SU-DHL-6 (cell line): ENCODE data around the gene PPP1CA.

Source experiments
- H2AFZ ChIP-seq: fragments of 200-600 bp; sonication (generic); 2 replicates; pipeline ENCODE4 v1.6.1; 2014; ENCODE audit warnings: low read depth, mild to moderate bottlenecking, moderate library complexity, mixed read lengths, antibody characterized with exemption, low read length; ENCODE audit not compliant: severe bottlenecking
- H3F3A ChIP-seq: fragments of 200-600 bp; shearing (Covaris generic); 2 replicates; pipeline ENCODE4 v1.6.0; 2016; ENCODE audit warnings: antibody characterized with exemption, mild to moderate bottlenecking; ENCODE audit not compliant: insufficient read depth
- H3K27ac ChIP-seq: fragments of 200-600 bp; sonication (generic); 2 replicates; pipeline ENCODE4 v1.5.1; 2016; ENCODE audit warnings: low read depth, mild to moderate bottlenecking, low read length, moderate library complexity, mixed read lengths
- H3K27me3 ChIP-seq: fragments of 200-600 bp; sonication (generic), shearing (Covaris generic); 2 replicates; pipeline ENCODE4 v1.6.0; 2014; ENCODE audit warnings: mild to moderate bottlenecking, low read length
- H3K36me3 ChIP-seq: fragments of 200-600 bp; sonication (generic); 2 replicates; pipeline ENCODE4 v1.6.1; 2014; ENCODE audit warnings: mild to moderate bottlenecking, low read length, mixed read lengths
- H3K4me2 ChIP-seq: fragments of 300-600, 200-600 bp; shearing (Covaris generic), sonication (generic); 2 replicates; pipeline ENCODE4 v1.6.0; 2014; ENCODE audit warnings: low read length, low read depth, mild to moderate bottlenecking; ENCODE audit not compliant: poor library complexity, severe bottlenecking
- H3K4me3 ChIP-seq: fragments of 200-600 bp; sonication (generic); 2 replicates; pipeline ENCODE4 v1.5.1; 2014; ENCODE audit warnings: antibody characterized with exemption, low read length, mild to moderate bottlenecking, mixed read lengths; ENCODE audit not compliant: insufficient read depth, poor library complexity, severe bottlenecking
- H3K79me2 ChIP-seq: fragments of 200-600 bp; sonication (generic); 2 replicates; pipeline ENCODE4 v1.6.1; 2014; ENCODE audit warnings: mild to moderate bottlenecking, low read length, moderate library complexity; ENCODE audit not compliant: insufficient read depth
- H3K9ac ChIP-seq: fragments of 200-600 bp; sonication (generic); 2 replicates; pipeline ENCODE4 v1.7.0; 2014; ENCODE audit warnings: mild to moderate bottlenecking, low read length
- H3K9me2 ChIP-seq: fragments of 200-600 bp; sonication (generic); replicated peaks from 2 replicates; pipeline ENCODE4 v1.6.1; 2014; ENCODE audit warnings: low read length; ENCODE audit not compliant: insufficient read depth
- H3K9me3 ChIP-seq: fragments of 200-600 bp; sonication (generic); 2 replicates; pipeline ENCODE4 v1.6.1; 2014; ENCODE audit warnings: low read length, mixed read lengths; ENCODE audit not compliant: insufficient read depth
- H4K20me1 ChIP-seq: fragments of 200-600 bp; sonication (generic); 2 replicates; pipeline ENCODE4 v1.6.1; 2014; ENCODE audit warnings: low read depth, mild to moderate bottlenecking, antibody characterized with exemption, low read length, moderate library complexity, mixed read lengths
- EZH2phosphoT487 ChIP-seq: fragments of 200-600 bp; sonication (generic), shearing (Covaris generic); conservative IDR thresholded peaks from 2 replicates; pipeline ENCODE4 v1.6.1; 2018; ENCODE audit warnings: mild to moderate bottlenecking, antibody characterized with exemption, low read length, moderate library complexity, mixed read lengths
- TF ChIP-seq, protein P1 (sequence below): fragments of 200-600 bp; sonication (generic); IDR thresholded peaks from one replicate; pipeline ENCODE4 v1.5.1; 2017; ENCODE audit warnings: antibody characterized with exemption, mild to moderate bottlenecking, low read length, moderate library complexity; ENCODE audit not compliant: insufficient read depth, poor library complexity, severe bottlenecking

PPP1CA gene

DNA sequence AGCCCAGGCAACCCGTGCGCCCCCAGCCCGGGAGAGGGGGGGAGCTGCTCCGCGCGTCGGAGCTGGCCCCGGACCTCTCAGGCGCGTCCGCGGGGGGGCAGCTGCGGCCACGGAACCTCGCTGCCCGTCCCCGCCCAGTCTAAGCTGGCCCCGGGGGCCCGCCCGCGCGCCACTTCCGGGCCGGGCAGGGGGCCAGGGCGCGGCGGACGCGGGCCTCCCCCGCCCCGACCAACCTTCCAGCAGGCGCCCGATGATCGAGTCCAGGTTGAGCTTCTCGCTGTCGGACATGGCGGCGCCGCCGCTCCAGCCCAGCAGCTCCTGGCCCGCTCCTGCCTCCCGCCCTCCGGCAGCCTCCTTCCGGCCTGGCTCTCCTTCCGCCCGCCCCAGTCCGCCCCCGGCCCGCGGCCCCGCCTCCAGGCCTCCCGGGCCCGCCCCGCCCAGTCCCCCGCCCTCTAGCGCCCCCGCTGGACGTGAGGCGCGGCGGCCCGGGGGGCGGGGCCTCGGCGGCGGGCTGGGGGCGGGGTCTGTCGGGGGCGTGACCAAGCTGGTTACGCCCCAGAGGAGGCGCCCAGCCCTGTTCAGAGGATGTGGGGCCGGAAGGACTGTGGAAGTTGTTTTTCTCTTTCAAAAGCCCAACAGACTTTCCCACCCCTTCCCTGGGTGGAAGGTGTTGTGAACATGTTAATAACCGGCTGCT lies at the start of gene PPP1CA:
TSS of gene PPP1CA (minus strand) at position 364 of the 697 bp plus-strand sequence. CDS start at position 288, 76 bp downstream.
- Histone ChIP-seq H3K27me3 (no peaks in the 10 kb centered on the region), H4K20me1 (no peaks in the 10 kb centered on the region), H3K79me2 (peaks cover 15% of the 10 kb centered on the region), H3K9ac (peak within 1 kb of the TSS; percentile 99), H3K9me2 (no peaks in the 10 kb centered on the region), H3K27ac (peak within 1 kb of the TSS; percentile 87), H2AFZ (no peak within 1 kb of the TSS), H3K36me3 (no peaks in the 10 kb centered on the region), H3K9me3 (no peaks in the 10 kb centered on the region), H3K4me3 (peak within 1 kb of the TSS; percentile 88), H3F3A (peaks cover 25% of the 10 kb centered on the region), H3K4me2 (peak within 1 kb of the TSS; percentile 86)
- TF ChIP-seq, protein P1, sequence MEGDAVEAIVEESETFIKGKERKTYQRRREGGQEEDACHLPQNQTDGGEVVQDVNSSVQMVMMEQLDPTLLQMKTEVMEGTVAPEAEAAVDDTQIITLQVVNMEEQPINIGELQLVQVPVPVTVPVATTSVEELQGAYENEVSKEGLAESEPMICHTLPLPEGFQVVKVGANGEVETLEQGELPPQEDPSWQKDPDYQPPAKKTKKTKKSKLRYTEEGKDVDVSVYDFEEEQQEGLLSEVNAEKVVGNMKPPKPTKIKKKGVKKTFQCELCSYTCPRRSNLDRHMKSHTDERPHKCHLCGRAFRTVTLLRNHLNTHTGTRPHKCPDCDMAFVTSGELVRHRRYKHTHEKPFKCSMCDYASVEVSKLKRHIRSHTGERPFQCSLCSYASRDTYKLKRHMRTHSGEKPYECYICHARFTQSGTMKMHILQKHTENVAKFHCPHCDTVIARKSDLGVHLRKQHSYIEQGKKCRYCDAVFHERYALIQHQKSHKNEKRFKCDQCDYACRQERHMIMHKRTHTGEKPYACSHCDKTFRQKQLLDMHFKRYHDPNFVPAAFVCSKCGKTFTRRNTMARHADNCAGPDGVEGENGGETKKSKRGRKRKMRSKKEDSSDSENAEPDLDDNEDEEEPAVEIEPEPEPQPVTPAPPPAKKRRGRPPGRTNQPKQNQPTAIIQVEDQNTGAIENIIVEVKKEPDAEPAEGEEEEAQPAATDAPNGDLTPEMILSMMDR, result no peak
- TF ChIP-seq EZH2phosphoT487, result no peak

DNA sequence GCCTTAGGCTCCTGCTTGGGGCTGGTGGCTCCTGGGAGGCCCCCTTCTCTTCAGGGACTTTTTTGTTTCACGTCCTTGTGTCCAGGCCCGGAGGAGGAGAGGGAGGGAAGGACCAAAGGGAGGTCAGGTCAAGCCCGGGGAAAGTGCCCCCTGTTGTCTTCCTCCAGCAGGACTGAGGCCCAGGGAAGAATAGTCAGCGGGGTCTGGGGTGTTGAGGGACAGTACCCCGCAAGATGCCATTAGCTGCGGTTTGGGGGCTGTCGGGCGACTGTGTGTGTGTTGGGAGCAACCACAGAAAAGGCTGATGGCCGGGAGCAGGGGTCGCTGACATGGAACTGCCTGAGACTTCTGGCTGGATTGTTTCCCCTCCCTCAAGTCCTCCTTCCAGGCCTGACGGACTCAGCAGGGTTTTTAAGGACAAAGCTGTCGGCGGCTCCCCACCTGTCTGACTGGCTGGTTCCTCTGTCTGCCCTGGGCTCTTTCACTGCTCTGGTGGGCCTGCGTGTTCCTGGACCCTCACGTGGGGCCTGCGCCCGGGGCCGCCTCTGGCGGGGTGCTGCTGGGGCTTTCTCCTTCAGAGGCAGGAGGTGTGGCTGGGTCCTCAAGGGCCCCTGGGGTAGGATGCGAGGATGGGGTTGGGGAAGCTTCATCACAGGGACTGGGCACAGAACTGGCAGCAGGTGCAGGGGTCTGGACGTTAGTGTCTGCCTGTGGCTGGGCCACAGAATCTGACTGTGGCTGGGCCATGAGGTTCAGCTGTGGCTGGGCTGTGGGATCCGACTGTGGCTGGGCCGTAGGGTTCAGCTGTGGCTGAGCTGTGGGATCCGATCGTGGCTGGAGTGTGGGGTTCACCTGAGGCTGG lies 49.4 kb upstream of the PPP1CA start:
- H3K9ac ChIP-seq, result no peak overlapping the region
- H4K20me1 ChIP-seq, result no peaks in the 10 kb centered on the region
- no peak for TF ChIP-seq EZH2phosphoT487
- TF ChIP-seq, protein P1, result no peak
- no peak overlapping the region for H2AFZ ChIP-seq
- H3K79me2 ChIP-seq, result no peaks in the 10 kb centered on the region
- no peak overlapping the region for H3K4me2 ChIP-seq
- H3K9me3 ChIP-seq, result no peaks in the 10 kb centered on the region
- peaks cover 5% of the 10 kb centered on the region for H3F3A ChIP-seq
- no peaks in the 10 kb centered on the region for H3K9me2 ChIP-seq
- H3K27me3 ChIP-seq, result no peaks in the 10 kb centered on the region
- H3K27ac ChIP-seq, result no peak overlapping the region
- H3K4me3 ChIP-seq, result no peak overlapping the region
- H3K36me3 ChIP-seq, result no peaks in the 10 kb centered on the region

DNA sequence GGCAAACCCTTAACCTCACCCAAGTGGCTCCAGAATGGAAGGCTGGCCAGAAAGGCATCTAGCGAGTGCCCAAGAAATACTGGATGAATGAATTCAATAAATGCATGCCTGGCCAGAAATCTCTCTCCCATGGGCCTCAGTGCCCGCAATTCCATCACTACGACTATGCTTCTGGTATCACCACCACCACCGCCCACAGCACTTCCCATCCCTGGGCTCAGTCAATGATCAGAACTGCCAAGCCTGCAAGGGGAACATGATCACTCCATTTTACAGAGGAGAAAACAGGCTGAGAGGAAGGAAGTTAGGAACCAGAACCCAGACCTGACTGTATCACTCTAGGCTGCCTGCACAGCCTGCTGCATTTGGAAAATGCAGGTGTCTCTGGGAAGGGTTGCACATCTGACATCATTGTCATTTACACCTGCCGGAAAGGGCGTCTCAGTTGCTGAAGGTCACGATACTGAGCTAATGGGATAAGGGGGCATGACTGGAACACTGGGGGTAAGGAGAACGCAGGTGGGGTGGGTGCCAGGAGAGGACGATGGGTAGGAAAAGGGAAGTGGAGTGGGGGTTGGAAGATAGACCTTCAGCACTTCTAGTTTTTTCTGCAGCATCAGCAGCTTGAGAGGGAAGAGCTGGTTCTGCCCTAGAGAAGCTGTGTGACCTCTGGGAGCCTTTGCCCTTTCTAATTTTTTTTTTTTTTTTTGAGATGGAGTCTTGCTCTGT lies 47.6 kb upstream of the PPP1CA start:
- Histone ChIP-seq H3K27ac (peak overlapping the region; percentile 42), H4K20me1 (no peaks in the 10 kb centered on the region), H3K27me3 (no peaks in the 10 kb centered on the region), H2AFZ (no peak overlapping the region), H3K9ac (no peak overlapping the region), H3K9me3 (no peaks in the 10 kb centered on the region), H3K4me2 (no peak overlapping the region), H3K4me3 (no peak overlapping the region), H3K79me2 (no peaks in the 10 kb centered on the region), H3F3A (peaks cover 22% of the 10 kb centered on the region), H3K36me3 (no peaks in the 10 kb centered on the region), H3K9me2 (no peaks in the 10 kb centered on the region)
- no peak for TF ChIP-seq EZH2phosphoT487
- TF ChIP-seq, protein P1, result no peak
